CD4-positive, alpha-beta T cell (primary cell): ENCODE results near the gene RFX8. TPM values are rescaled to one million over a fixed set of nuclear protein-coding genes. Genes with fewer than 3 reads are reported as not detected.

Experiments used
- ATAC-seq: fragments of 200-7000 bp; cut with Tn5 transposase; one replicate; pipeline ENCODE4 v1.10.0; 2022; ENCODE audit warnings: mild to moderate bottlenecking; ENCODE audit not compliant: poor library complexity
- CTCF ChIA-PET: fragments of 350-600 bp; sonication (Branson Sonifier 250); formaldehyde crosslinking; loops from one replicate; lab custom pipeline; 2021; ENCODE audit warnings: antibody characterized with exemption, inconsistent platforms; lab: Charles Lee
- POLR2A ChIA-PET: fragments of 350-600 bp; sonication (Branson Sonifier 250); formaldehyde crosslinking; loops from one replicate; lab custom pipeline; 2021; ENCODE audit warnings: antibody characterized with exemption, inconsistent platforms; lab: Charles Lee
- DNase-seq, 14 experiments: peaks; one replicate each; pipeline ENCODE4 v3.0.0-alpha.2; 2013 to 2020; ENCODE audit warnings: mixed read lengths in 2 of 14
- H3K27ac ChIP-seq, 2 donors: one replicate each; pipeline versions ENCODE4 v1.5.1 to v1.7.0; 2013; ENCODE audit warnings: low read length in 2 of 2, low read depth in 1 of 2, mild to moderate bottlenecking in 1 of 2
- H3K27me3 ChIP-seq, 2 experiments: 1 replicate in 1 of 2; 2 replicates in 1 of 2; pipeline versions ENCODE4 v1.6.1 to v1.7.0; 2013; ENCODE audit warnings: low read length in 2 of 2, control low read depth in 1 of 2, mild to moderate bottlenecking in 1 of 2, moderate library complexity in 1 of 2; ENCODE audit not compliant: insufficient read depth in 2 of 2, control insufficient read depth in 1 of 2
- H3K36me3 ChIP-seq: one replicate; pipeline ENCODE4 v1.6.1; 2013; ENCODE audit warnings: low read length, control low read depth; ENCODE audit not compliant: insufficient read depth
- H3K4me1 ChIP-seq: one replicate; pipeline ENCODE4 v1.6.1; 2013; ENCODE audit warnings: low read length, control low read depth; ENCODE audit not compliant: insufficient read depth
- H3K4me3 ChIP-seq: one replicate; pipeline ENCODE4 v1.5.1; 2013; ENCODE audit warnings: mild to moderate bottlenecking, low read length, moderate library complexity
- H3K9me3 ChIP-seq, 2 experiments: 1 replicate in 1 of 2; 2 replicates in 1 of 2; pipeline versions ENCODE4 v1.6.1 to v1.7.0; 2013; ENCODE audit warnings: low read length in 2 of 2, mild to moderate bottlenecking in 2 of 2, control low read depth in 1 of 2, moderate library complexity in 1 of 2; ENCODE audit not compliant: control insufficient read depth in 1 of 2, insufficient read depth in 1 of 2
- H3K27ac Mint-ChIP-seq: one replicate; pipeline ENCODE4 v1.8.0; 2020; ENCODE audit warnings: mixed read lengths
- H3K27me3 Mint-ChIP-seq: one replicate; pipeline ENCODE4 v1.8.0; 2021; ENCODE audit warnings: mixed read lengths
- H3K36me3 Mint-ChIP-seq: one replicate; pipeline ENCODE4 v1.8.0; 2021; ENCODE audit warnings: low read depth, mixed read lengths
- H3K4me1 Mint-ChIP-seq: one replicate; pipeline ENCODE4 v1.8.0; 2021; ENCODE audit warnings: low read depth, mixed read lengths
- H3K4me3 Mint-ChIP-seq: one replicate; pipeline ENCODE4 v1.8.0; 2020; ENCODE audit warnings: mild to moderate bottlenecking, mixed read lengths
- H3K9me3 Mint-ChIP-seq: one replicate; pipeline ENCODE4 v1.8.0; 2020; ENCODE audit warnings: mixed read lengths
- intact Hi-C, 2 experiments: fragments of 100-400 bp; cut with DNase I in 1 of 2; cut with micrococcal nuclease in 1 of 2; formaldehyde crosslinking; loops; one replicate each; pipeline versions ENCODE4 v1.15.1 to v1.9.0; 2023 to 2025; cut with DNase I, micrococcal nuclease
- total RNA-seq, 174 experiments: library from RNA in 2 of 174; stranded (reverse) in 2 of 174; gene quantifications; one replicate each; pipeline ENCODE4 v1.2.3 and lab custom pipeline; 2021 to 2026
- TF ChIP-seq, protein P1 (sequence below): fragments of 200-600 bp; IDR thresholded peaks from one replicate; pipeline ENCODE4 v1.8.0; 2022; ENCODE audit warnings: antibody characterized with exemption, mild to moderate bottlenecking

Gene RFX8
- total RNA-seq, 2 experiments from 2014 or later: 0.67 to 1.1 TPM

DNA sequence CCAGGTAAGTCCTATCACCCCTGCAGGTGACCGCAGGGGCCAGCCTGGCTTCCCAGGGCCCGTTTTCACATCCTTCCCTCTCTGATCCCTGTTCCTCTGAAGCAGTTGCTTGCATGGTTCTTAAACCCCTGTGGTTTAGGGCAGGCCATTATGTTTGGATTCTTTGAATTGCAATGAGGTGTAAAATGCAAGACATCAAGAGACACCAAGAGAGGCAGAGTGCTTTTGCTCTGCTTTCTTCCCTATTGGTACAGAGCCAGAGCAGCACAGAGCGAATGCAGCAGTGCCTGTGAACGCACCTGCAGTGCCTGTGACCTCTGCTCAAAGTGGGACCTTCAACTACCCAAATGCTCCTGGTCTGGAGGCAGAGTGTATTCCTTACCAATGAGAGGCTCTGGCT is 7.6 kb downstream of the RFX8 start:
- no peaks in the 10 kb centered on the region for H3K36me3 Mint-ChIP-seq
- no peak for DNase-seq
- Histone ChIP-seq H3K9me3 (no peaks in the 10 kb centered on the region), H3K27ac (no peak overlapping the region), H3K36me3 (no peaks in the 10 kb centered on the region), H3K4me3 (no peak overlapping the region), H3K4me1 (no peaks in the 10 kb centered on the region), H3K27me3 (no peaks in the 10 kb centered on the region)
- H3K4me1 Mint-ChIP-seq: no peaks in the 10 kb centered on the region
- H3K9me3 Mint-ChIP-seq: no peaks in the 10 kb centered on the region
- ChIA-PET POLR2A (no interaction called here), CTCF (no interaction called here)
- no peak overlapping the region for H3K4me3 Mint-ChIP-seq
- TF ChIP-seq, protein P1, sequence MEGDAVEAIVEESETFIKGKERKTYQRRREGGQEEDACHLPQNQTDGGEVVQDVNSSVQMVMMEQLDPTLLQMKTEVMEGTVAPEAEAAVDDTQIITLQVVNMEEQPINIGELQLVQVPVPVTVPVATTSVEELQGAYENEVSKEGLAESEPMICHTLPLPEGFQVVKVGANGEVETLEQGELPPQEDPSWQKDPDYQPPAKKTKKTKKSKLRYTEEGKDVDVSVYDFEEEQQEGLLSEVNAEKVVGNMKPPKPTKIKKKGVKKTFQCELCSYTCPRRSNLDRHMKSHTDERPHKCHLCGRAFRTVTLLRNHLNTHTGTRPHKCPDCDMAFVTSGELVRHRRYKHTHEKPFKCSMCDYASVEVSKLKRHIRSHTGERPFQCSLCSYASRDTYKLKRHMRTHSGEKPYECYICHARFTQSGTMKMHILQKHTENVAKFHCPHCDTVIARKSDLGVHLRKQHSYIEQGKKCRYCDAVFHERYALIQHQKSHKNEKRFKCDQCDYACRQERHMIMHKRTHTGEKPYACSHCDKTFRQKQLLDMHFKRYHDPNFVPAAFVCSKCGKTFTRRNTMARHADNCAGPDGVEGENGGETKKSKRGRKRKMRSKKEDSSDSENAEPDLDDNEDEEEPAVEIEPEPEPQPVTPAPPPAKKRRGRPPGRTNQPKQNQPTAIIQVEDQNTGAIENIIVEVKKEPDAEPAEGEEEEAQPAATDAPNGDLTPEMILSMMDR: no peak
- ATAC-seq: no peak
- no peak overlapping the region for H3K27ac Mint-ChIP-seq
- H3K27me3 Mint-ChIP-seq: no peaks in the 10 kb centered on the region
- intact Hi-C loops: no loop called here

DNA sequence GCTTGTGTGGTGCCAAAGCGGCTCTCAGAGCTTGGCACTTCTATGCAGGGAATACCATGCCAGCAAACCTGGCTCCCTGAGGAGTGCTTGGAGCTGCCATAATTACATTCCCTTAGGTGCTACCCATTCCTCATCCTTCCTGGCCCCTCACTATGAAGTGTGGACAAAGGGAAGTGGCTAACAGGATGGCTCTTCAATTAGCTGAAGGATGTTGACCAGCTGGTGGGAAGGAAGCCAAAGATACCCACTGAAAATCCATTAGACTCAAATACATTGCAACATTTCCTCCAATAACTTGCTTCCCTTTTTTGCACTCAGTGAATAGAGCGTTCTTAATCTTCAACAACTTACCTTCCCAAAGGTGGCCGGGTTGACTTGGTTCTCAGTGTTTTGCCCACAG is 8.5 kb downstream of the RFX8 start:
- Mint-ChIP-seq H3K27me3 (no peaks in the 10 kb centered on the region), H3K9me3 (no peaks in the 10 kb centered on the region), H3K4me1 (no peaks in the 10 kb centered on the region), H3K4me3 (no peak overlapping the region), H3K36me3 (no peaks in the 10 kb centered on the region), H3K27ac (no peak overlapping the region)
- Histone ChIP-seq H3K27ac (no peak overlapping the region), H3K36me3 (no peaks in the 10 kb centered on the region), H3K27me3 (no peaks in the 10 kb centered on the region), H3K4me1 (no peaks in the 10 kb centered on the region), H3K9me3 (no peaks in the 10 kb centered on the region), H3K4me3 (no peak overlapping the region)
- no peak for DNase-seq
- TF ChIP-seq, protein P1: no peak
- ChIA-PET POLR2A (interaction anchor here (0.6 kb wide), 1 partner anchor 98 kb away, joined by 3 read pairs; no protein-coding TSS in a partner anchor), CTCF (interaction anchor here (0.7 kb wide), 1 partner anchor 53 kb away, joined by 4 read pairs; no protein-coding TSS in a partner anchor)
- no peak for ATAC-seq
- intact Hi-C loops: no loop called here

DNA sequence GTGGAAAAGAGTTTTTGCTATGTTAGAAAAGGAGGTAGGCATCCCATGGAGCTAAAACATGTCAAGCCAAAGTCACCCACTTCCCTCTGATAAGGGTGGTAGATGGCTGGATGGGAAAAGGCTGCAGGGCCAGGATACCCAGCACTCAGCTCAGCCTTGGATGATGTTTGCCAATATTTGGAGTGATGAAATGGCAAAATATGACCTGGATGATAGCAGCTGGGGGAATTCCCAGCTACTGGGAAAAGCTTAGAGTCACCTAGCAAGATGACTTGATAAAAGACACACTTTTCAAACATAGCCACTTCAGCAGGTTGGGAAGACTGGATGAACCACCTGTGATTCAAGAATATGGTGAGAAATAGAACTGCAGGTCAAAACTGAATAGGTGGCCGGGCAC is 10.1 kb downstream of the RFX8 start:
- Mint-ChIP-seq H3K36me3 (no peaks in the 10 kb centered on the region), H3K4me3 (no peak overlapping the region), H3K27ac (no peak overlapping the region), H3K4me1 (no peaks in the 10 kb centered on the region), H3K9me3 (no peaks in the 10 kb centered on the region), H3K27me3 (no peaks in the 10 kb centered on the region)
- Histone ChIP-seq H3K27ac (no peak overlapping the region), H3K4me3 (no peak overlapping the region), H3K9me3 (no peaks in the 10 kb centered on the region), H3K36me3 (no peaks in the 10 kb centered on the region), H3K27me3 (no peaks in the 10 kb centered on the region), H3K4me1 (no peaks in the 10 kb centered on the region)
- ChIA-PET CTCF (no interaction called here), POLR2A (interaction anchor here (1.0 kb wide), 1 partner anchor 232 kb away, joined by 3 read pairs; no protein-coding TSS in a partner anchor)
- DNase-seq (no peak), ATAC-seq (no peak)
- TF ChIP-seq, protein P1: no peak
- intact Hi-C loops: no loop called here
